HG02970 (cell line): ENCODE results near the gene CCDC85B.
A peak's percentile ranks its signal among the peaks of the same experiment; 100 is the strongest.

ENCODE experiments used
- ATAC-seq: cut with Tn5 transposase; IDR thresholded peaks from one replicate; pipeline ENCODE4 v1.9.1; 2021; ENCODE audit warnings: mild to moderate bottlenecking, moderate library complexity, moderate number of reproducible peaks; ENCODE audit not compliant: unreplicated experiment, low FRiP score

CCDC85B gene

DNA sequence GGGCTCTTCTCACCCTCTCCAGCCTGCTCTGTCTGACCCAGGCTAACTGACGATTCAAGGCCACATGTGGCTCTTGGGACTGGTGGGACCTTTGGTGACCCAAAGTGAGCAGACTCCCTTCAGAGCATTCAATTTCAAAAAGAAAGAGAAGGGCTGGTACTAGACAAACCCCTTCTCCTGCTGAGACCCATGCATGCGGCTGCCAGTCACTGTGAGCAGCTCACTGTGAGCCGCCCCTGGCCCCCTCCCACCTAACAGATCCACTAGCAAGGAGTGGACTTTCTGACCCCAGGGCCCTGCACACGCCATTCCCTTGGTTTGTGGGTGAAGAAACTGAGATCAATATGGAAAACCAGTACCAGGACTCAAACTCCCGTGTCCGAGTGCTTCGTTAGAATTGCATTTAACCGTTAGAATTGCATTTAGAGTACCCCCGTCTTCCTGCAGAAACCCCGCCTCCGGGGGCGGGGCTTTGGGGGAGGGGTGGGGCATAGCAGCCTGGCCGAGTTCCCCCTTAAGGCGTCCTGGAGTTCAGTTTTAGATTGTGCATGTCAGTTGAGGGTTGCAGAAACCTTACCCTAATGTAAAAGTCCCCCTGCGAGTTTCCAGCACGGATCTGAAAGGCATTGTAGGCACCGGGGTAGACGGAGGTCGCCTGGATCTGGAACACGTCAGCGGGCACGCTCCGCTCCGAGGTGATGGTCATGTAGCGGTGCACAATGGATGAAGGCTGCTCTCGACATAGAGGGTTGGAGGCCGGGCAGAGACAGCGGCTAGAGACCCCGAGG, 23.0 kb upstream of the CCDC85B start:
- ATAC-seq: no peak

DNA sequence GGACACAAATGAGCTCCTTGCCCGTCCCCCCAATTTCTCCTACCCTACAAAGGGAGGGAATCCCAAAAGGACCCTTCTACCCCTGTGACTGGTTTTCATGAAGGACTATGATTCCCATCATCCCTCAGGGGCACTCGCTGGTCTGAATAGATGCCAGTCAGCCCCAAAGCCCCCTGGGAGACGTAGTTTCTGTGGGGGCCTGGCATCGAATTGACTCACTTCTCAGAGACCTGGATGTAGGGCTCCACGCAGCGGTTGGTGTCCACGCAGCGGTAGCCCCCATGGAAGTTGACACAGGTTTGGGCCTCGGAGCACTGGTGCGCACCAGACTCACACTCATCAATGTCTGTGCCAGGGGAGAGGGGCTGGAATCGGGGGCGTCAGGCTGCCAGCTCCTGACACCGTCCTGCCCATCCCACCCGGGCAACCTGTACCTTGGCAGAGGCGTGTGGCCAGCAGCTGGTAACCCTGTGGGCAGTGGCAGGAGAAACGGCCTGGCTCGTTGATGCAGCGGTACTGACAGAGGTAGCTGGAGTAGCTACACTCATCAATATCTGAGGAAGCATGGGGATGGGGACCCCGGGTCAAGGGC, 22.3 kb upstream of the CCDC85B start:
- ATAC-seq: no peak

DNA sequence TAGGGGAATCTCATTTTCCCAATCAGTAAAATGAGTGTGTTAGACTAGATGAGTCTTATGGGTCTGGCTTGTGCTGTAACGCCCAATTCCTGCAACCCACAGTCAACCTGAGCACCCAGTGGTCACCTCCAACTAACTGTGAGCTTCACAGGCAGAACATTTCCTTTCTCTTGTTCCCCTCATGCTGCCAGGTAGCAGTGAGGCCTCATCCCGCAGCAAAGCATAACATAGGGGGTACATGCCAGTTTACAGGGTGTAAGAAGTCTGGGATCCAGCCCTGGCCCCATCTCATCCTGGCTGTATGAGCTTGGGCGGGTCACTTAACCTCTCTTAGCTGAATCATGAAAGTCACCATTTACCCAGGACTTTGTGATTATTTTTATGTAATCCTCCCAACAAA, 21.6 kb upstream of the CCDC85B start:
- no peak for ATAC-seq

DNA sequence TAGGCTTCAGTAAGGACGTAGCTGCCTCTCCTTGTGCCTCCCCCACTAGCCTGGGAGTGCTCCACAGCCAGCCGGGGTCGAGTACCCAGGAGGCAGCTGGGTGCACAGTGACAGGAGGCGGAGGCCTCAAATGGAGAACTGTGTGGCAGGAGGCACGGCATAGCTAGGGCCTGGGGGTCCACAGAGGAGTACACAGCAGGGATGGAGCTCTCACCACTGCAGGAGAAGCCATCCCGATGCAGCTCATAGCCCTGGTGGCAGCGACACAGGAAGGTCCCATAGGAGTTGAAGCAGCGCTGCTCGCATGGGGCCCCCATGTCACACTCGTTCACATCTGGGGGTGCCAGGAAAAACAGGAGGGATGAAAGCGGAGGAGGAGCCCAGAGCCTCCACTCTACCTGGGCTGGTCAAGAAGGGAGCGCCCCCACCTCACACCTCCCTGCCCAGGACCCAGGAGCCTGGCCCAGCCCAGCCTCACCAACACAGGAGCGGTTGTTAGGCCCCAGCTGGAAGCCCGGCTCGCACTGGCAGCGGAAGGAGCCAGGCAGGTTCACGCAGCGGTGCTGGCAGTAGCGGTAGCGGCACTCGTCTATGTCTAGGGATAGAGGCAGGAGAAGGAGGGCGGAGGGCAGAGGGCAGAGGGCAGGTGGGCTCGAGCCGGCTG, 20.7 kb upstream of the CCDC85B start:
- no peak for ATAC-seq

DNA sequence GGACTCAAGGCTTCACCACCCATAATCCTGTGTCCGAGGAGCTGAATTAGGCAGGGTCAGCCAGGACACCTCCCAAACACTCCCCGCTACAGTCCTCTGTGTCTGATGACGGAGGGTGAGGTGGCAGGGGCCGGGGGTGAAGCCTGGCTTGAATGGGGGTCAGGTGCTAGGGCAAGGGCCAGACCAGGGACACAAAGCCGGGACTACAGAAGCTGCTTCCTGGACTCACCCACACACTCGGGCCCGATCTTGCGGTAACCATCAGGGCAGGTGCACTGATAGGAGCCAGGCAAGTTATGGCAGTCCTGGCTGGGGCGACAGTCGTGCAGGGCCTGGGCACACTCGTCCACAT, 20.2 kb upstream of the CCDC85B start:
- no peak for ATAC-seq

DNA sequence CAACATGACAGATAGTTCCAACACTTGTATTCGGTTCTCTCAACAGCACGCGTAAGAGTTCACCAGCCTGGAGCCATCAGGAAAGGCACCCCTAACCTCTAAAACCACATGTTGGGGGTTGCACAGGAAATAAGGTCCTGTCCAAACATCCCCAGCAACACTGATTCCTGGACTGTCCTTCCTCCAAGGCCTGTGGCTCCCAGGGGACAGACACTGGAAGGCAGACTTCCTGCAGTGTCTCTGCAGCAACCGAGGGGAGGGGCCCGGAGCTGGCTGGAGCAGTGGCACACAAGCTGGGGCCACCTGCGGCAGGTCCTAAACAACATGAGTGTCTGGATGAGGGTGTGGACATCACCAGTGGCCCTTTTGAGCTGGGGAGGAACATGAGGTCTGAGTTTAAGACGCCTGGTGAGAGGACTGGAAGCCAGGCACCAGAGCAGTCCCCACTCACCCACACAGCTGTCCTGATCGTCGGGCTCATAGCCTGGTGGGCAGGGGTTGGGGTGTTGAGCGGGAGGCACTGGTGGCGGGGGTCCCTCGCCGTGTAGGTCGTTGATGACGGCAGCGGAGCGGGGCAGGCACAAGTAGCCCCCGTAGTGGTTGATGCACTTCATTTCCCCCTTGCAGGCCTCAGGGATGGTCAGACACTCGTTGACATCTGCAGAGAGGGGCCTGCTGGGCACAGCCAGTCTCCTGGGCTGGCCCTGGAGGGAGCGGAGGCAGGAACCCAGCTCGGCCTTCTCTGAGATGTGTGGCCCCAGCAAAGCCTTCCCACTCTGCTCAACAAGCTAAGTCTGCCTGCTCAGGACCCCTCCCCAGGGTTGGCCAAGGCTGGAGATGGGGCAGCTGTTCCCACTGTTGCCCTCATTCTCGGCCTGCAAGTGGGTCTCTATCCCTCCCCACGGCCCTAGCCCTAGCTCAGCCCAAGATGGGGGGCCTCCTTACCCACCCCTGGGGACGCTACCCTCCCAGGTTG, 19.5 kb upstream of the CCDC85B start:
- ATAC-seq: no peak

DNA sequence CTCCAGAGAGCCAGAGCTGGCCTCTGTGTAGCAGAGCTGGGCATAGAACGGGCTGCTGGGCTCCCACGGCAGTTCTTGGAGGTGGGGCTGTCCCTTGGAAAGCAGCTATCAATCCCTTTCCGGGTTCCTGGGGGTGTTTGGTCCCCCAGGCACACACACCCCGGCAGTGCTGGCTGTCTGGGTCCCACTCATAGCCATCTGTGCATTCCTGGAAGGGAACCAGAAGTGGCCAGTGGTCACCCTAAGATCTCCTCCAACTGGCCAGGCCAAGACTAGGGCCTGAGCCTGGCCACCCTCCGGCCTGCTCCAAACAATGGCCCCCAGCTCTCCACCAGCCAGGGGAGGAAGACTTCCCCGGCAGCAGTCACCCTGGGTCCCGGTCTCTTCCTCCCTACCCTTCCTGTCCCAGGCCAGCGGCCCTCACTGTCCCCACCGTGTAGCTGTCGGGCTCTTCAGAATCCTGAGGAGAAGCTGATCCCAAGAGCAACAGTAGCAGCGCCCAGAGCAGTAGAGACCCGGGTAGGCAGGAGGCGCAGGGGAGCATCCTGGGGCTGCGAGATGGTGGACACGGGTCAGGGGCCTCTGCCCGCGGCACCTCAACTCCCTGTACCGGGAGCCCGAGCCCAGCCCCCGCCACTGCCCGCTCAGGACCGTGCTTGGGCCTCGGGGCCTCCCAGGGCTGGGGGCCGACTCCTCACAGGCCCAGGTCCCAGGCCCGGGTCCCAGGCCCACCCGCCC, 18.5 kb upstream of the CCDC85B start:
- no peak for ATAC-seq

DNA sequence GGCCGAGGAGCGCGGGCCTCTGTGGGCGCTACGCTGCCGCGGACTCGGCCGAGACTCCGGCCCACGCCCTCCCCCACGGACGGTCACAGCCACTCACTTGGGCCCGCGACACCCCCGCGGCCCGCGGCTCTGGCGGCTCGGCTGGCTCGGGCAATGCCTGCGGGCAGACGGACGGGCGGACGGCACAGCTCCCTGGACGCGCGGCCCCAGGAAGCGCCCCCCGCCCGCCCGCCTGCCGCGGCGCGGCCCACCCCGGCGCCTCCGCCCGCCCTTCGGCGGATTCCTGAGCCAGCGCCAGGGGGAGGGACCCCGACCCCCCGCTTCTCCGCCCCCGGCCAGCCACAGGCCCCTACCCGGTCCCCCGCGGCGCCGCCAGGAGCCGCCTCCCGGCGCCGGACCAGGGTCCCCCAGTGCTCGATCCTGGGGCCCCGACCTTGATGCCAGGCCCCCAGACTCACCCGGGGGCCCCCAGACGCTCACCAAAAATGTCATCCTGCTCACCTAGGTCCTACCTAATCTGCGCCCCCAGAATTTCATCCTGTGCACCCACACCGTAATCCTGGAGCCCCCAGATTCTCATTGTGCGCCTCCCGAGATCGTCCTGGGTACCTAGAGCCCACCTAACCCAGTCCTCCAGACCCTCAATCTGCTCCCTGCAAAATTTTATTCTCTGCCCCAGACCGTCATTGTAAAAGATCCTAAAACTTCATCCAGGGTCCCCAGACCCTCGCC, 17.7 kb upstream of the CCDC85B start, which contains the start of gene EFEMP2:
Gene EFEMP2, minus strand, starts transcription at position 215 of the 732 bp plus-strand sequence. CDS start 446 bp downstream, outside the sequence.
- ATAC-seq: no peak

DNA sequence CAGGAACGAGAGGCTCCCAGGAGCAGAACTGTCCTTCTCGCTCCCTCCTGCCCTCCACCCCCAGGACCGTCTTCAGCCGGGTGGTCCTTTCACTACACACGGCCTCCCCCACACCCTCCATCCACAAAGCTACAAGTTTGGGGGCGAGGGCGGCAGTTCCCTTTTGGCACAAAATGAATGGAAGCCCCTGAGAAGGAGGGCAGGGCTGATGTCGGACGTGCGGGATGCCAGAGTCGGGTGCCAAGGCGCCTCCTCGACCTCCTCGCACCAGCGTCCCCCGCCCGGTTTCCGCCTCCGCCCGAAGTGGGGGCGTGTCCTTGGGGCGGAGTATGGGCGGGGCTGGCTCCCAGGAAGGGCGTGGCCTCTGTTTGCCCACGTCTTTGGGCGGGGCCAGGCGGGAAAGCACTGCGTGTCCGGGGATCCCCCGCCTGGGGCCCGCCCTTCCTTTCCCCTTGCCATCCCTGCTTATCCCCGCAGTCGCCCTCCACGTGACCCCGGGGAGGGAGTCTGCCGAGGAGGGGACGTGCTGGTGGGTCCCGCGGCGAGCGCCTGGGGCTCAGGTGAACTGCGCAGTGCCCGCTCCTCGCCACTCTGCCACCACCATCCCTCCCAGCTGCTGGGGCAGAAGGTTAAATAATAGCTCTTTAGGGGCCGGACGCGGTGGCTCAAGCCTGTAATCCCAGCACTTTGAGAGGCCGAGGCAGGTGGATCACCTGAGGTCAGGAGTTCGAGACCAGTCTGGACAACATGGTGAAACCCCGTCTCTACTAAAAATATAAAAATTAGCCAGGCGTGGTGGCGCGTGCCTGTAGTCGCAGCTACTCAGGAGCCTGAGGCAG, 16.9 kb upstream of the CCDC85B start:
- peak; percentile 82 for ATAC-seq

DNA sequence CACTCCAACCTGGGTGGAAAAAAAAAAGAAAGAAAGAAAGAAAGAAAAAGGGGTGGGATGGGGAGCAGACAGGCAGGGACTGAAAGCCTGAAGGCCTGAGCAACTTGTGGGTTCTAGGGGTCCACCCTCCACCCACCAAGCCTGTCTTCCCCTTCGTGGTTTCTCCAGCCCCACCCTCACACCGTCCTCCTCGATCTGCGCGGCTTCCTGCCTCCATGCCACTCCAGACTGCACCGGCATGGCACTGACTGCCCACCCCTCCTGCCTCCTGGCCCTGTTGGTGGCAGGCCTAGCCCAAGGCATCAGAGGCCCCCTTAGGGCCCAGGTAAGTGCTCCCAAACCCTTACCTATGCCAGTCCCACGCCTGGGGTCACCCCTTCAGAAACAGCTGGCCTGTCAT, 10.9 kb upstream of the CCDC85B start, which contains the start of gene CTSW:
Gene CTSW, plus strand, starts transcription at position 221 of the 400 bp plus-strand sequence. Its CDS starts 18 bp downstream, at position 239.
- no peak for ATAC-seq

DNA sequence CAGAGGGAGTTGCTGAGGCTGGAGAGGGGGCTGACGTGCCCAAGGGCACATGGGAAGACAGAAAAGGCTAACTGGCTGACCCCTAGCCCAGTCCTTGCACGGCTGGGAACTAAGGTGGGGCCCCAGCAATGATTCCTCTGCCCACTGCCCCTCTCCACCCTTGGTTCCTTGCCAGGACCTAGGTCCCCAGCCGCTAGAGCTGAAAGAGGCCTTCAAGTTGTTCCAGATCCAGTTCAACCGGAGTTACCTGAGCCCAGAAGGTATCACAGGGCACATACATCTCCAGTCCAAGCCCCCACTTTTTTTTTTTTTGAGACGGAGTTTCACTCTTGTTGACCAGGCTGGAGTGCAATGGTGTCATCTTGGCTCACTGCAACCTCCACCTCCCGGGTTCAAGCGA, 10.4 kb upstream of the CCDC85B start:
- no peak for ATAC-seq

DNA sequence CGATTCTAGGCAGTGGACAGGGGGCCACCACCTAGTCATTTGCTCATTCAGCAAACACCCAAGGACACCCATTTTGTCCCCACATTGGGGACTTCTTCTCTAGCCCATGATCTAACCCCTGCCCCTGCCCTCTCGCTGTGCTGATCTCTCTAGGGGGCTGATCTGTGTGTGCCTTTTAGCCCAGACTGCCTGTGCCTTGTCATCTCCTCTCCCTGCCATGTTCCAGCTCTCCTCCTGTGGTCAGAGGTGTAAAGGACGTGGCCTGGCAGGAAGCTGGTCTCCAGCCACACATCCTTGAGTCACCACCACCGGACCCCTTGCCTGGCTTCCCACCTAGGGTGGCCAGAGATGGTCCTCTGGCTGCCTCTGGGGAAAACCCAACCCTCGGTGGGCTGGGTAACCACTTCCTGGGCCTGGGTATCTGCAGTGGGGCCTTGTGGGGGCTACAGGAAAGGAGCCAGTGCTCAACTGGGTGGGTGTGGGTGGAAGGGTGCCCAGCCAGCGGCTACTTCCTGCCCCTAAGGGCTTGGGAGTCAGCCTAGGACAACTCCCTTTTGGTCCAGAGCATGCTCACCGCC, 9.5 kb upstream of the CCDC85B start:
- ATAC-seq: no peak

DNA sequence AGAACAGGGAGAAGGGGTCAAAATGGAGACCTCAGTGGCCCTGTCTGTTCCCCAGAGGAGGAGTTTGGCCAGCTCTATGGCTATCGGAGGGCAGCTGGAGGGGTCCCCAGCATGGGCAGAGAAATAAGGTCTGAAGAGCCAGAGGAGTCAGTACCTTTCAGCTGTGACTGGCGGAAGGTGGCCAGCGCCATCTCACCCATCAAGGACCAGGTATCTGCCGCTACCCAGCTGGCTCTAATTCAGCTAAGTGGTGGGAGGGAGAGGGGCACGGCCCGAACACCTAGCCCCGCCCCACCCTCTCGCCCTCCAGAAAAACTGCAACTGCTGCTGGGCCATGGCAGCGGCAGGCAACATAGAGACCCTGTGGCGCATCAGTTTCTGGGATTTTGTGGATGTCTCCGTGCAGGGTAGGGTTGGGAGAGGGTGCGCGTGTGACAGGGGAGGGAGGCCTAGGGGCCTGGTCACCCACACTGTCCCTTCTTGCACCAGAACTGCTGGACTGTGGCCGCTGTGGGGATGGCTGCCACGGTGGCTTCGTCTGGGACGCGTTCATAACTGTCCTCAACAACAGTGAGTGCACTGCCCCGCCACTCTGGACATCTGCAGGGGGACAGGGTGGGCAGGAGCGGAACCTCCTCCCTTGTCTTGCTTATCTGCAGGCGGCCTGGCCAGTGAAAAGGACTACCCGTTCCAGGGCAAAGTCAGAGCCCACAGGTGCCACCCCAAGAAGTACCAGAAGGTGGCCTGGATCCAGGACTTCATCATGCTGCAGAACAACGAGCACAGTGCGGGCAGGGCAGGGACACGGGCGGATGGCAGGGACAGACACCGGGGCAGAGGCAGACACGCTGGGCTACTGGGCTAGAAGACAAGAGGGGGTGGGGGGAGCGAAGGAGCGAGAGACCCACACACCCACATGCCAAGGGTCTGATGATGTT, 8.1 kb upstream of the CCDC85B start:
- ATAC-seq: no peak

DNA sequence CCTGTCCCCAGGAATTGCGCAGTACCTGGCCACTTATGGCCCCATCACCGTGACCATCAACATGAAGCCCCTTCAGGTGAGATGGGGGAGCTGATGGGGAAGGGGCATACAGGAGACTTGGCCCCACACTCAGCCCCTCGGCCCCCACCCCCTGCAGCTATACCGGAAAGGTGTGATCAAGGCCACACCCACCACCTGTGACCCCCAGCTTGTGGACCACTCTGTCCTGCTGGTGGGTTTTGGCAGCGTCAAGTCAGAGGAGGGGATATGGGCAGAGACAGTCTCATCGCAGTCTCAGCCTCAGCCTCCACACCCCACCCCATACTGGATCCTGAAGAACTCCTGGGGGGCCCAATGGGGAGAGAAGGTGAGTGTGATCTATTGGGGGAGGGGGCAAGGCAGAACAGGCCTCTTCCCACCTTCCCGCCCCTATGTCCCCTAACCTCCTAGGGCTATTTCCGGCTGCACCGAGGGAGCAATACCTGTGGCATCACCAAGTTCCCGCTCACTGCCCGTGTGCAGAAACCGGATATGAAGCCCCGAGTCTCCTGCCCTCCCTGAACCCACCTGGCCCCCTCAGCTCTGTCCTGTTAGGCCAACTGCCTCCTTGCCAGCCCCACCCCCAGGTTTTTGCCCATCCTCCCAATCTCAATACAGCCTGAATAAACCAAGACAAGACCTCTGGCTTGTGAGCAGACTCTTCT, 7.3 kb upstream of the CCDC85B start:
- no peak for ATAC-seq

DNA sequence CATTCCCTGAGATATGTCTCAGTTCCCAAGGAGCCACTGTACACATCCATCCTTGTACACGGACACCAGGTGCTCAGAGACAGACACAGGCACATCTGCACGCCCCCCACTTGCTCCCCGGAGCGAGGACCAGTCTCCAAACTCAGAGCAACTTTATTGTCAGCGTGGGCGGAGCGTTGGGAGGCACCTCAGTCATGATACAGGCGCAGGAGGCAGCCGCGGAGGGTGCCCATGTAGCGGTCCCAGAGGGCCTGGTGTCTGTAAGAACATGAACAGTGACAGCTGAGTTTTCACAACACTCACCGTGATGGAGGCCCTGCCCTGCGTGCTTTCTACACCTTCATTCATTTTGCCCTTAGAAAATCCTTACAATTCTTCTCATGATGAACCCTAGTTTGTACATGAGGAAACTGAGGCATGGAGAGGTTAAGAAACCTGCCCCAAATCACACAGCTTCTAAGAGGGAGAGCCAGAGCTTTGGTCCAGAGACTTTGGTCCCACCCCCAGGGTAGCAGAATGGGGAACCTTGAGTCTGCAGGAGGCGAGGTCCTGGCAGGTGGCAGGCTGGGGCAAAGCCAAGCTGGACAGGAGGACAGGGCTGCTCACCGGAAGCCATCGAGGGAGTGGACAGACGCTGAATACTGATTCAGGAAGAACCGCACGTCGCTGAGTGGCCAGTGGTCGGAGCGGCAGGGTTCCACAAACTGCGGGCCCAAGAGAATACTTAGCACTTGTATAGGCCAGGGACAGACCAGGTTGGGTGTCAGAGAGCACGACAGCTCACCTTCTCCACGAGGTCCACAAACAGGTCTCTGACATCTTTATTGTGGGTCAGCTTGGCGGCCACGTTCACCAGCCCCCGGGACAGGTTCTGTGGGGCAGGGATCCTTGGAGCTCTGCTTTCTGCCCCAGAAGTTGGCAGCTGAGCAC, 6.4 kb upstream of the CCDC85B start:
- no peak for ATAC-seq
